M059J (cell line): ENCODE data around the gene CLIC1. TPM values are rescaled to one million over a fixed set of nuclear protein-coding genes. Genes with fewer than 3 reads are reported as not detected.
A peak's percentile ranks its signal among the peaks of the same experiment; 100 is the strongest.

Experiments
- DNase-seq: peaks from one replicate; pipeline ENCODE4 v3.0.0-alpha.2; 2012; ENCODE audit warnings: low read depth
- total RNA-seq: library from RNA; depleted of rRNA; stranded (reverse); fragments of >200 nt; shearing (Covaris generic); gene quantifications from 2 replicates; pipeline ENCODE4 v1.2.3, GENCODE V29; 2014; rRNA removed

Gene CLIC1
- total RNA-seq, 1 experiment from 2014 or later: 1,686 TPM

DNA sequence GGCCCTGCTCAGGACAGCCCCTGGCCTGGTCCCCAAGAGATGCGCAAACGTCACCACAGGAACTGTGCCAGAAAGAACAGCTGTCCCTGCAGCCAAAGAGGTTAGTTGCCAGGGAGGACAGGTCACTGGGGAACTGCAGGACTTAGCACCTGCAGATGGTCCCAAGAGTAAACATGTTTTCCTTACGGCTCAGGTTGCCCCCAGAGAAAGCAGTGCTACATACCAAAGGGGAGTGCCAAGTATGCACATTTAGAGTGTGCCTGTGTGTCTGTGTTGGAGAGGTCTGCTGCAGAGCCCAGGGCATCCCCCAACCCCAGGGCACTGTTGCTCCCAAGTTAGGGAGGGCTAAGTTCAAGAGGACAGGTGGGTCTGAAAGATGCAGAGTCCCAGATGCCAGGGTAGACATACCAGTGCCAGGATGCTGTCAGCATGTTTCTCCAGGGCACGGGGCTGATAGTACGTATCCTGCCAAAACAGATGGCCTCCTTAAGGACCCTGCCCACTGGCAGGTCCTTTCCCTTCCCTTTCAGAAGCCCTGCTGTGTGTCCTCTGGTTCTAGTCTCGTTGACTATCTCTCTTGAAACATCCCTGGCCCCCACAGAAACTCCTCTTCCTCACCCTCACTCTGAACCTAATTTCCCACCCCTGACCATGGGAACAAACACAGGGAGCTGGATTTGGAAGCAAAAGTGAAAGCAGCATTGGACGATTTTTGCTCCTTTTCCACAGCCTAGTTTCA, 34.5 kb downstream of the CLIC1 start:
- DNase-seq: peak; percentile 48

- no peak for DNase-seq
These were observed 35.5 kb downstream of the CLIC1 start for GRCh38 chr6:31700740-31701401.

GRCh38 chr6:31697555-31697954, 38.8 kb downstream of the CLIC1 start:
- DNase-seq: no peak

- no peak for DNase-seq
These were observed 42.8 kb downstream of the CLIC1 start for GRCh38 chr6:31693535-31693934.

DNA sequence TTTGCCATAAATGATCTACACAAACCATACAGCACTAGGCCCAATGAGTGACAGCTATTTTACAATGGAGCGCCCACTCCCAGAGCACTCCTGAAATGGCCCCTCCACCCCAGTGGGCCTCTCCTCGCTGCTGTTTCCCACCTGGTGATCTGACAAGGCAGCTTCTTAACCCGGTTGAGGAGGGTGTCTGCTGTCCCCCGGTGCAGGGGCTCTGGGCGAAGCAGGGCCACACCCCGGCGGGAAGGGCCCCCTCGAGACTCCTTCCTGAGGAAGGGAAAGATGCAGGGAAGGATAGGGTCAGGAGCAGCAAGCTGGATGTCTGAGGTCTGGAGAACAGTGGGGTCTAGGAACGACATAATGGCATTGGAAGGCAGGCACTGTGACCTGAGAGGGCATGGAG, 43.4 kb downstream of the CLIC1 start:
- no peak for DNase-seq

- no peak for DNase-seq
These were observed 44.0 kb downstream of the CLIC1 start for GRCh38 chr6:31692353-31692752.

- DNase-seq: no peak
These were observed 44.7 kb downstream of the CLIC1 start for GRCh38 chr6:31691564-31692108.

DNA sequence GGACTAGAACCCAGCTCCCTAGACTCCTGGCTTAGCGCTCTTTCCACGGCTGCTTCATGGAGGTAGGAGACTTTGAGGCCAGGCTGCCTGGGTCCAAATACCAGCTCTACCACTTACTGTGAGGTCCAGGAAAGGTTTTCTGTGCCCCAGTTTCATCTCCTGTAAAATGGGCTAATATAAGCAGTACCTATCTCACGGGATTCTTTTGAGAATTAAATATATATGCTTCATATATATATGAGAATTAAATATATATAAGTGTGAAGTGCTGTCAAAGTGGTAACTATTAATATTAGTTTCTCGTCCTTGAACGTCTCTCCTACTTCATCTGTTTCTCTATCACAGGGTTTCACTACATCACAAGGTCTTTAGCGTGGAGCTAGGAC, 45.3 kb downstream of the CLIC1 start:
- no peak for DNase-seq

- no peak for DNase-seq
These were observed 45.9 kb downstream of the CLIC1 start for GRCh38 chr6:31690231-31691077.

GRCh38 chr6:31689249-31690110, 46.9 kb downstream of the CLIC1 start:
- no peak for DNase-seq

GRCh38 chr6:31687860-31688693, 48.3 kb downstream of the CLIC1 start:
- no peak for DNase-seq

DNA sequence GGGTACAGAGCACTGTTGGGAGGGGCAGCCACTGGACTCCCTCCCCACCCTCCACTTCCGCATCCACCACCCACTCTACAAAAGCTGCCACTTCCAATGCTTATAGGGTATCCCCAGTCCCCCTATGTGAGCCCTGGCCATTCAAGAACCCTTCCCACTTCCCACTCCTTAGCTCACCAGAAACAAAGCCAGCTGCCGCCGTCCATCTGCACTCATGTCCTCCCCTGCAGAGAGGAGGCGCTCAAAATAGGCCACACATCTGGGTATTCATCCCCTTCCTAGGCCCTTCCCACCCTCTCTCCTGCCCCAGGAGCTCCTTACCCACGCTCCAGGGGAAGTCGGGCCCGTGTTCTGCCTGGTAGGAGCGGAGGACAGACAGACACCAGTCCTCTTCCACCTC, 49.0 kb downstream of the CLIC1 start:
- DNase-seq: no peak

GRCh38 chr6:31686483-31686882, 49.8 kb downstream of the CLIC1 start:
- DNase-seq: no peak

DNA sequence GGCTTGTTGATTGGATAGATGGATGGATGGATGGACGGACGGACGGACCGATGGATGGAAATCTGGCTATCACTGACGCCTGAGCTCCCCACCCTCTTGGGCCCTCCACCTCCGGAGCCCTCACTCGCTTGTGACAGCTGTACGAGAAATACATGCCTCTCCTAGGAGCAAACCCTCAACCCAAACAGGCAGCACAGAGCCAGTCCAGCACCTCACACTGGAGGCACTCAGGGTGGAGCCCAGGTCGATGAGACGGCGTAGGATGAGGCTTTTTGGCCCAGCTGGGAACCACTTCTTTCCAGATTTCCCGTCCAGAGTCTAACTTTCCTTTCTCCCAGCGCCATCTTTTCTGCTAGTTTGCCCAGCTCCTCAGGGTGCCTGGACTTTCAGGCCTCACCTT, 52.7 kb downstream of the CLIC1 start:
- DNase-seq: no peak

GRCh38 chr6:31681135-31681671, 55.1 kb downstream of the CLIC1 start:
- DNase-seq: peak; percentile 67

Other genes with a start within 250 kb of the CLIC1 start
- gene MICB, start 238.4 kb downstream of the CLIC1 start, total RNA-seq: 47.6 and 59.9 TPM in 2 replicates
- not detected in 2 replicates for gene MCCD1, start 207.6 kb downstream of the CLIC1 start, total RNA-seq
- gene DDX39B, start 194.5 kb downstream of the CLIC1 start, total RNA-seq: 351 and 506 TPM in 2 replicates
- 0.20 TPM in 1 of 2 replicates, not detected in the other for gene ATP6V1G2, start 189.9 kb downstream of the CLIC1 start, total RNA-seq
- 12.8 and 25.7 TPM in 2 replicates for gene NFKBIL1, start 188.9 kb downstream of the CLIC1 start, total RNA-seq
- not detected in 2 replicates for gene LTA, start 164.2 kb downstream of the CLIC1 start, total RNA-seq
- gene TNF, start 161.0 kb downstream of the CLIC1 start, total RNA-seq: 0.47 and 0.62 TPM in 2 replicates
- 2.1 and 4.6 TPM in 2 replicates for gene LTB, start 154.1 kb downstream of the CLIC1 start, total RNA-seq
- not detected in 2 replicates for gene LST1, start 150.3 kb downstream of the CLIC1 start, total RNA-seq
- gene NCR3, start 143.5 kb downstream of the CLIC1 start, total RNA-seq: not detected in 2 replicates
- not detected in 2 replicates for gene AIF1, start 121.3 kb downstream of the CLIC1 start, total RNA-seq
- 71.4 and 121 TPM in 2 replicates for gene PRRC2A, start 115.8 kb downstream of the CLIC1 start, total RNA-seq
- 194 and 317 TPM in 2 replicates for gene BAG6, start 83.9 kb downstream of the CLIC1 start, total RNA-seq
- gene APOM, start 80.6 kb downstream of the CLIC1 start, total RNA-seq: 3.7 and 6.9 TPM in 2 replicates
- 29.9 and 37.5 TPM in 2 replicates for gene C6orf47, start 75.8 kb downstream of the CLIC1 start, total RNA-seq
- 17.7 and 31.6 TPM in 2 replicates for gene GPANK1, start 71.5 kb downstream of the CLIC1 start, total RNA-seq
- gene CSNK2B, start 70.5 kb downstream of the CLIC1 start, total RNA-seq: 645 and 1,183 TPM in 2 replicates
- gene LY6G5B, start 66.6 kb downstream of the CLIC1 start, total RNA-seq: 0.10 and 1.1 TPM in 2 replicates
- gene LY6G5C, start 55.5 kb downstream of the CLIC1 start, total RNA-seq: 2.0 and 2.5 TPM in 2 replicates
- 37.0 and 51.9 TPM in 2 replicates for gene ABHD16A, start 33.2 kb downstream of the CLIC1 start, total RNA-seq
- gene LY6G6F, start 29.7 kb downstream of the CLIC1 start, total RNA-seq: not detected in 2 replicates
- gene LY6G6D, start 21.2 kb downstream of the CLIC1 start, total RNA-seq: not detected in 2 replicates
- gene LY6G6C, start 14.8 kb downstream of the CLIC1 start, total RNA-seq: not detected in 2 replicates
- gene MPIG6B, start 13.2 kb downstream of the CLIC1 start, total RNA-seq: not detected in 2 replicates
- gene DDAH2, start 7.2 kb downstream of the CLIC1 start, total RNA-seq: 75.1 and 90.7 TPM in 2 replicates
- gene MSH5, start 3.5 kb upstream of the CLIC1 start, total RNA-seq: 12.8 and 19.4 TPM in 2 replicates
- gene SAPCD1, start 26.1 kb upstream of the CLIC1 start, total RNA-seq: 1.7 TPM in 1 of 2 replicates, not detected in the other
- gene VWA7, start 40.8 kb upstream of the CLIC1 start, total RNA-seq: 0.94 and 1.8 TPM in 2 replicates
- 33.1 and 51.2 TPM in 2 replicates for gene VARS1, start 59.2 kb upstream of the CLIC1 start, total RNA-seq
- 162 and 306 TPM in 2 replicates for gene LSM2, start 70.4 kb upstream of the CLIC1 start, total RNA-seq
- 0.30 and 2.5 TPM in 2 replicates for gene HSPA1L, start 78.8 kb upstream of the CLIC1 start, total RNA-seq
- 163 and 238 TPM in 2 replicates for gene HSPA1A, start 79.0 kb upstream of the CLIC1 start, total RNA-seq
- 185 and 359 TPM in 2 replicates for gene HSPA1B, start 91.2 kb upstream of the CLIC1 start, total RNA-seq
- gene NEU1, start 126.3 kb upstream of the CLIC1 start, total RNA-seq: 210 and 218 TPM in 2 replicates
- 0.20 TPM in 1 of 2 replicates, not detected in the other for gene SLC44A4, start 142.5 kb upstream of the CLIC1 start, total RNA-seq
- gene EHMT2, start 161.2 kb upstream of the CLIC1 start, total RNA-seq: 51.0 and 73.4 TPM in 2 replicates
- 0.76 and 2.3 TPM in 2 replicates for gene ZBTB12, start 165.6 kb upstream of the CLIC1 start, total RNA-seq
- 2.9 and 3.3 TPM in 2 replicates for gene C2, start 191.2 kb upstream of the CLIC1 start, total RNA-seq
- 7.8 and 8.4 TPM in 2 replicates for gene CFB, start 209.6 kb upstream of the CLIC1 start, total RNA-seq
- 201 and 228 TPM in 2 replicates for gene NELFE, start 222.4 kb upstream of the CLIC1 start, total RNA-seq
- 60.4 and 72.3 TPM in 2 replicates for gene SKIC2, start 222.6 kb upstream of the CLIC1 start, total RNA-seq
- gene DXO, start 235.6 kb upstream of the CLIC1 start, total RNA-seq: 26.8 and 33.3 TPM in 2 replicates
- gene C4A, start 245.5 kb upstream of the CLIC1 start, total RNA-seq: 4.1 and 5.6 TPM in 2 replicates